Measurements from ENCODE around the gene ZNF318.
A peak's percentile ranks its signal among the peaks of the same experiment; 100 is the strongest.
"Not testable (repeated sequence)": the region's sequence is repeated elsewhere in the genome, so short reads cannot be mapped to it uniquely, and the experiment has no call there.

Gene ZNF318

GRCh38 chr6:43359381-43359780, 10.1 kb downstream of the ZNF318 start:
- no peak for TF ChIP-seq CTCF (IDR thresholded peaks at IDR 0.05; ENCODE audit: extremely low read depth, insufficient read depth, missing control alignments)
- in situ Hi-C loops (cut with MboI; ENCODE audit: low pct_unique_long_range_greater_than_20kb, low sequenced_read_pairs, unreplicated experiment) = no loop called here
- no peak for DNase-seq (ENCODE audit: low spot score)

GRCh38 chr6:43355862-43356590, 13.4 kb downstream of the ZNF318 start:
- peak; percentile 44 for TF ChIP-seq CTCF (IDR thresholded peaks at IDR 0.05; ENCODE audit: extremely low read depth, insufficient read depth, missing control alignments)
- no peak for DNase-seq (ENCODE audit: low spot score)
- in situ Hi-C loops (cut with MboI; ENCODE audit: low pct_unique_long_range_greater_than_20kb, low sequenced_read_pairs, unreplicated experiment) = no loop called here

- in situ Hi-C loops (cut with MboI; ENCODE audit: low pct_unique_long_range_greater_than_20kb, low sequenced_read_pairs, unreplicated experiment); DNase-seq (ENCODE audit: low spot score): not testable (repeated sequence)
Observed at GRCh38 chr6:43351951-43352350, 17.5 kb downstream of the ZNF318 start.

GRCh38 chr6:43347444-43347843, 22.0 kb downstream of the ZNF318 start:
- no peak for TF ChIP-seq CTCF (IDR thresholded peaks at IDR 0.05; ENCODE audit: extremely low read depth, insufficient read depth, missing control alignments)
- in situ Hi-C loops (cut with MboI; ENCODE audit: low pct_unique_long_range_greater_than_20kb, low sequenced_read_pairs, unreplicated experiment) = no loop called here
- no peak for DNase-seq (ENCODE audit: low spot score)

GRCh38 chr6:43347021-43347420, 22.4 kb downstream of the ZNF318 start:
- DNase-seq (ENCODE audit: low spot score) = no peak
- in situ Hi-C loops (cut with MboI; ENCODE audit: low pct_unique_long_range_greater_than_20kb, low sequenced_read_pairs, unreplicated experiment) = no loop called here
- TF ChIP-seq CTCF (IDR thresholded peaks at IDR 0.05; ENCODE audit: extremely low read depth, insufficient read depth, missing control alignments) = no peak

GRCh38 chr6:43346243-43346642, 23.2 kb downstream of the ZNF318 start:
- in situ Hi-C loops (cut with MboI; ENCODE audit: low pct_unique_long_range_greater_than_20kb, low sequenced_read_pairs, unreplicated experiment); DNase-seq (ENCODE audit: low spot score): not testable (repeated sequence)

GRCh38 chr6:43339168-43339567, 30.3 kb downstream of the ZNF318 start:
- in situ Hi-C loops (cut with MboI; ENCODE audit: low pct_unique_long_range_greater_than_20kb, low sequenced_read_pairs, unreplicated experiment) = no loop called here
- peak; percentile 35 for DNase-seq (ENCODE audit: low spot score)
- no peak for TF ChIP-seq CTCF (IDR thresholded peaks at IDR 0.05; ENCODE audit: extremely low read depth, insufficient read depth, missing control alignments)

- no peak for TF ChIP-seq CTCF (IDR thresholded peaks at IDR 0.05; ENCODE audit: extremely low read depth, insufficient read depth, missing control alignments)
- in situ Hi-C loops (cut with MboI; ENCODE audit: low pct_unique_long_range_greater_than_20kb, low sequenced_read_pairs, unreplicated experiment) = no loop called here
- peak; percentile 33 for DNase-seq (ENCODE audit: low spot score)
Observed at GRCh38 chr6:43338243-43338642, 31.2 kb downstream of the ZNF318 start.
